ENCODE results near the gene SLC35B1.

- TF ChIP-seq CTCF (IDR thresholded peaks at IDR 0.05; ENCODE audit: low read depth, low read length, poor library complexity, severe bottlenecking) (peak; percentile 97), EZH2phosphoT487 (IDR thresholded peaks at IDR 0.05; ENCODE audit: borderline replicate concordance, low read length) (no peak)
Observed at GRCh38 chr17:49707608-49708514, at the start of gene SLC35B1.
